Karpas-422 (cell line): ENCODE data around the gene SLC25A21. TPM values are rescaled to one million over a fixed set of nuclear protein-coding genes. Genes with fewer than 3 reads are reported as not detected.

Experiments
- DNase-seq: peaks from one replicate; pipeline ENCODE4 v3.0.0-alpha.2; 2015
- H2AFZ ChIP-seq: fragments of 200-600 bp; sonication (generic); 2 replicates; pipeline ENCODE4 v1.6.1; 2014; ENCODE audit warnings: antibody characterized with exemption, low read length, mixed read lengths
- H3K27ac ChIP-seq: fragments of 200-600 bp; sonication (generic); 2 replicates; pipeline ENCODE4 v1.5.1; 2014; ENCODE audit warnings: mild to moderate bottlenecking, low read length, moderate library complexity
- H3K27me3 ChIP-seq: fragments of 200-600 bp; sonication (generic); 2 replicates; pipeline ENCODE4 v1.6.1; 2014; ENCODE audit warnings: low read length, mixed read lengths
- H3K36me3 ChIP-seq: fragments of 200-600 bp; sonication (generic); 2 replicates; pipeline ENCODE4 v1.6.1; 2014; ENCODE audit warnings: low read length, mixed read lengths; ENCODE audit not compliant: insufficient read depth
- H3K4me1 ChIP-seq: fragments of 200-600 bp; sonication (generic); 2 replicates; pipeline ENCODE4 v1.6.1; 2014; ENCODE audit warnings: mild to moderate bottlenecking, low read length, mixed read lengths
- H3K4me2 ChIP-seq: fragments of 200-600 bp; sonication (generic); 2 replicates; pipeline ENCODE4 v1.6.1; 2014; ENCODE audit warnings: low read length, low read depth, mild to moderate bottlenecking; ENCODE audit not compliant: poor library complexity, severe bottlenecking
- H3K4me3 ChIP-seq: fragments of 200-600 bp; sonication (generic); 2 replicates; pipeline ENCODE4 v1.5.1; 2014; ENCODE audit warnings: mild to moderate bottlenecking, antibody characterized with exemption, low read length, mixed read lengths
- H3K79me2 ChIP-seq: fragments of 200-600 bp; sonication (generic); 2 replicates; pipeline ENCODE4 v1.6.1; 2014; ENCODE audit warnings: mild to moderate bottlenecking, low read length, mixed read lengths
- H3K9ac ChIP-seq: fragments of 200-600 bp; sonication (generic); 2 replicates; pipeline ENCODE4 v1.6.0; 2014; ENCODE audit warnings: low read length
- H3K9me2 ChIP-seq: fragments of 200-600 bp; sonication (generic), shearing (Covaris generic); replicated peaks from 2 replicates; pipeline ENCODE4 v1.6.0; 2014; ENCODE audit warnings: mild to moderate bottlenecking, low read length, moderate library complexity; ENCODE audit not compliant: insufficient read depth
- H3K9me3 ChIP-seq: fragments of 300-700, 200-600 bp; sonication (generic); 2 replicates; pipeline ENCODE4 v1.6.1; 2014; ENCODE audit warnings: low read length, mixed read lengths
- H4K20me1 ChIP-seq: fragments of 200-600 bp; sonication (generic); 2 replicates; pipeline ENCODE4 v1.6.1; 2014; ENCODE audit warnings: mild to moderate bottlenecking, antibody characterized with exemption, low read length, low read depth; ENCODE audit not compliant: insufficient read depth
- total RNA-seq: library from RNA; depleted of rRNA; stranded (reverse); fragments of >200 nt; shearing (Covaris generic); gene quantifications from 2 replicates; pipeline ENCODE4 v1.2.3, GENCODE V29; 2014; ENCODE audit warnings: low replicate concordance

SLC25A21 gene
- total RNA-seq, 1 experiment from 2014 or later: 1.5 TPM

DNA sequence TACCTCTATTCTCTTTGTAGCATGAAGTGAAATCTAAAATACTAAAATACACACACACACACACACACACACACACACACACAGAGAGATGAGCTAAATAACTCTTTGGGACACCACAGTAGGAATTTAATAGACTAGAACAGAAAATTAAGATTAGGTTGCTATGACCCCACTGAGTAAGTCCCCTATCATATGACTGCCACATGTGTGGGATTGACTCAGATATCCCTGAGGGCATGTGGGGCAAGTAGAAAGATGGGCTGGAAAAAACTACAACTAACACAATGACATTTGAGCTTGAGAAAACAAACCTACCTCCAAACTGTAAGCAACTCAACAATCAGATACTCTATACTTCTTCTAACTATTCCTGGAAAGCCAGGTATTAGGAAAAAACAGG is 27.0 kb downstream of the SLC25A21 start:
- no peak for DNase-seq
- Histone ChIP-seq H3K27ac (no peak overlapping the region), H3K27me3 (no peaks in the 10 kb centered on the region), H2AFZ (no peak overlapping the region), H3K4me1 (peaks cover 29% of the 10 kb centered on the region), H3K79me2 (no peaks in the 10 kb centered on the region), H3K36me3 (no peaks in the 10 kb centered on the region), H4K20me1 (no peaks in the 10 kb centered on the region), H3K4me2 (no peak overlapping the region), H3K9ac (no peak overlapping the region), H3K9me3 (no peaks in the 10 kb centered on the region), H3K9me2 (no peaks in the 10 kb centered on the region), H3K4me3 (no peak overlapping the region)

DNA sequence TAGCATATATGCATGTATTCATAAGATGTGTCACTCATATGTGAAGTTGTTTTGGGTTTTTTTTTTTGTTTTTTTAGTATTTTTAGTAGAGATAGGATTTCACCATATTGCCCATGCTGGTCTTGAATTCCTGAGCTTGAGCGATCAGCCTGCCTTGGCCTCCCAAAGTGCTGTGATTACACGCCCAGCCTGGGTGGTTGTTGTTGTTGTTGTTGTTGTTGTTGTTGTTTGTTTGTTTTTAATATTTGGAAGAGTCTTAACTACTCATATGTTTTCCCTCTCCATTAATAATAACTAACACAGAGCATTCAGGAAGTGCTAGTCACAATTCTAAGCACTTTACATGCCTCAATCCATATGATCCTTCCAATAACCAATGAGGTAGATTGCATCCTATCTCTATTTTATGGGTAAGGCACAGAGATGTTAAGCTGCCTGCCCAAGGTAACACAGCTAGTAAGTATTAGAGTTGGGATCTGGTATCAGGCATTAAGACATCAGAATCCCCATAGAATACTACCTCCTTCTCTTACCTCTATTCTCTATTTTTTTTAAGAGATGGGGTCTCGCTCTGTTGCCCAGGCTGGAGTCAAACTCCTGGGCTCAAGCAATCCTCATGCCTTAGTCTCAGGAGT is 27.6 kb downstream of the SLC25A21 start:
- no peak overlapping the region for H2AFZ ChIP-seq
- no peak for DNase-seq
- H4K20me1 ChIP-seq: no peaks in the 10 kb centered on the region
- H3K36me3 ChIP-seq: no peaks in the 10 kb centered on the region
- no peaks in the 10 kb centered on the region for H3K27me3 ChIP-seq
- H3K9ac ChIP-seq: no peak overlapping the region
- H3K9me3 ChIP-seq: no peaks in the 10 kb centered on the region
- H3K27ac ChIP-seq: no peak overlapping the region
- no peak overlapping the region for H3K4me3 ChIP-seq
- H3K79me2 ChIP-seq: no peaks in the 10 kb centered on the region
- H3K4me1 ChIP-seq: peaks cover 29% of the 10 kb centered on the region
- H3K4me2 ChIP-seq: no peak overlapping the region
- no peaks in the 10 kb centered on the region for H3K9me2 ChIP-seq

DNA sequence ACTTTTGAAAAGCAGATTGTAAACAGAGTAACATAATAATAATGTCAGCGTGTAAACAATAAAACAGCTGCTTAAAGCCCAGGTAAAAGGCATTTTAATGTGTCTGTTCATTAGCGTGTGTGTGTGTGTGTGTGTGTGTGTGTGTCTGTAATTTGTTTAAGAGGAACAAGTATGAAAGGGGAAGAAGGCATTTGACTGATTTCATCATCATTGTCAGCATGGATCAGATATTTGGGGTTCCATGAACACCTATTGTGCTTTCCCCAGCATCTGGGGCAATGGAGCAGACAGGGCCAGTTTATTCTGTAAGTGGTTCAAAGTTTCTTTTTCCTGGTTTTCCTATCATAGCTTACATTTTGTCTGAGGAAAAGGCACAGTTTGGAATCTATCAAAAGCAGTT is 28.9 kb downstream of the SLC25A21 start:
- Histone ChIP-seq H3K9ac (no peak overlapping the region), H3K36me3 (no peaks in the 10 kb centered on the region), H4K20me1 (no peaks in the 10 kb centered on the region), H3K9me2 (no peaks in the 10 kb centered on the region), H3K27ac (no peak overlapping the region), H2AFZ (no peak overlapping the region), H3K79me2 (no peaks in the 10 kb centered on the region), H3K27me3 (no peaks in the 10 kb centered on the region), H3K4me3 (no peak overlapping the region), H3K4me2 (peak overlapping the region; percentile 5), H3K9me3 (no peaks in the 10 kb centered on the region), H3K4me1 (peaks cover 29% of the 10 kb centered on the region)
- peak; percentile 77 for DNase-seq

DNA sequence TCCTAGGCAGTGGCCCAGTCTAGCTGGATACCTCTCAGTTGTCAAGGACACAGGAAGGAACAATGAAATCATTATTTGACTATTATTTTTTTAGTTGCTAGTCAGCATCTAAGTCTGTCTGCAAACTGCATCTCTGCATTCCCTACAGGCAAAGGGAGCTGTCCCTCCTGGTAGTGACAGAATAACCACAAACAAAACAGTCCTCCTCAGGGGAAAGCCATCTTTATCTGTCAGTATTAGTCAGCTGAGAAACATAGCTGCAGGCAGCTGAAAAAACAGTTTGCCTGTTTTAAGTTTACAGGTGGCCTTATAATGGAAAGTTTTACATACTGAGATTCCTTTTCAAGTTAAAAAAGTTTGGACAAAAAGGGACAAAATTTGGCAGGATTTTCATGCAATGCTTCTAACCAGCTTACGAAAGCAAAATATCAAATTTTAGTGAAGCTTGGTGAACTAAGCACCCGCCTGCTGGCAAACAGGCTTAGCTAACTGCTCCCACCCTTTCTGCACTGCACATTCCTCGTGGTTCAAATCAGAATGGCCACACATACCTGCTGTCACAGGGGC is 29.5 kb downstream of the SLC25A21 start:
- Histone ChIP-seq H3K9me2 (no peaks in the 10 kb centered on the region), H3K9ac (no peak overlapping the region), H4K20me1 (no peaks in the 10 kb centered on the region), H3K4me1 (peaks cover 29% of the 10 kb centered on the region), H3K4me2 (peak overlapping the region; percentile 5), H3K9me3 (no peaks in the 10 kb centered on the region), H2AFZ (0 out of 2 replicates have a peak overlapping the region, but pooled peaks have one; percentile 3), H3K36me3 (no peaks in the 10 kb centered on the region), H3K79me2 (no peaks in the 10 kb centered on the region), H3K27me3 (no peaks in the 10 kb centered on the region), H3K4me3 (no peak overlapping the region), H3K27ac (no peak overlapping the region)
- DNase-seq: peak; percentile 43

DNA sequence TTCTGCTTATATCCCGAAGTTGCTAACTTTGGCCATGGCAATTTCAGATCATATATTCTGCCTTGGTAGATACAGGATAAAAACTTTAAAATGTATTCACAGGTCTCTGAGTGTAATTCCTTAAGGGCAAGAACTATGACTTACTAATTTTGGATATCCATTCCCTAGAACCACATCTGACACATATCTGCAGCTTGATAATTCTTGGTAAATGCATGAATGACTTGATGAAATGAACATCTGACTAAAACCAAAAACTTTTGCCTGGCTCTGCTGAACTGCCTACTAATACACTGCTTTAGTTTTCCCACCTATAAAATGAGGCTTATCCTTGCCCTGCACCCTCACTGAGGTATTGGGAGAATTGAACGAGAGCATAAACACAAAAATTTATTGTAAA is 32.2 kb downstream of the SLC25A21 start:
- no peak overlapping the region for H3K4me2 ChIP-seq
- no peak overlapping the region for H3K4me3 ChIP-seq
- no peaks in the 10 kb centered on the region for H3K27me3 ChIP-seq

DNA sequence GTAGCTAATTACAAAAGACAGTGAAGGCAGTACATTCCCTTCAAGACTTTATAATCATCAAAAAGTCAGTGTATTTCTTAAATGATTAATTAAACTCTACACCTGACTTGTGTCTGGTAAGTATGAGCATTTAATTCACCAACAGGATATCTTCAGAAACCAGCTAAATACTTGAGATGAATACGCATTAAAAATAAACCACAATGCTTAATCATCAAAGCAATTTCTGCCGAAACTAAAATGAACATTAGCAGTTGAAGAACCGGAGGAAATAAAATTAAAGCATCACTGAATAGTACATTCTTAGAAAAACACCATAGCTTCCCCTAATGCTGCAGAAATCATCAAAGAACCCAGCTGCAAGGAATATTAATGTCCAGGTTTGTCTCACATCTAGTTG is 32.7 kb downstream of the SLC25A21 start:
- Histone ChIP-seq H3K79me2 (no peaks in the 10 kb centered on the region), H4K20me1 (no peaks in the 10 kb centered on the region), H3K4me2 (no peak overlapping the region), H3K9me2 (no peaks in the 10 kb centered on the region), H3K9ac (no peak overlapping the region), H3K9me3 (no peaks in the 10 kb centered on the region), H3K4me3 (no peak overlapping the region), H3K36me3 (no peaks in the 10 kb centered on the region), H2AFZ (no peak overlapping the region), H3K27me3 (no peaks in the 10 kb centered on the region), H3K27ac (no peak overlapping the region), H3K4me1 (peaks cover 20% of the 10 kb centered on the region)
- no peak for DNase-seq

More for the DNA sequence above, 32.2 kb downstream of the SLC25A21 start:
- no peak overlapping the region for H3K27ac ChIP-seq
- no peak overlapping the region for H2AFZ ChIP-seq
- H3K9me3 ChIP-seq: no peaks in the 10 kb centered on the region
- H3K36me3 ChIP-seq: no peaks in the 10 kb centered on the region
- H4K20me1 ChIP-seq: no peaks in the 10 kb centered on the region
- H3K4me1 ChIP-seq: peaks cover 20% of the 10 kb centered on the region
- H3K9ac ChIP-seq: no peak overlapping the region
- DNase-seq: no peak
- H3K9me2 ChIP-seq: no peaks in the 10 kb centered on the region
- H3K79me2 ChIP-seq: no peaks in the 10 kb centered on the region

DNA sequence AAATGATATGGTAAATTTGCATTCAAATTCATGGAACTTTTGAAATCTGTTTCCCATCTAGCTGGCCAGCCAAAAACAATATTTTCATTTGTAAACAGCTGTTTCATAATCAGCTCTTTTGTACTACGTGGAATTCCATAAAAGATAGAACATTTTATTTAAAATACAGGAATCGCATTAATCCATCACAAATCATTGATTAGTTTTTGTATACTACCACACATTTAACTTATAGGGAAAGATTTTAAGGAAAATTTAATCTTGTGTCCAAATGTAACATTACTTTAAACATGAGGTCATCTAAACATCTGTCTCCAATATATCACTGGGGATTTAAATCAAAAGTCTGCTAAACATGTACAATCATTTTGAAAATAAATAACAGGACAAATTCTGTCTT is 33.5 kb downstream of the SLC25A21 start:
- no peaks in the 10 kb centered on the region for H3K9me2 ChIP-seq
- H3K4me1 ChIP-seq: peaks cover 18% of the 10 kb centered on the region
- no peaks in the 10 kb centered on the region for H3K9me3 ChIP-seq
- no peaks in the 10 kb centered on the region for H3K79me2 ChIP-seq
- no peak for DNase-seq
- no peak overlapping the region for H3K4me2 ChIP-seq
- H3K27me3 ChIP-seq: no peaks in the 10 kb centered on the region
- no peak overlapping the region for H3K27ac ChIP-seq
- no peak overlapping the region for H3K9ac ChIP-seq
- H3K4me3 ChIP-seq: no peak overlapping the region
- H3K36me3 ChIP-seq: no peaks in the 10 kb centered on the region
- H2AFZ ChIP-seq: no peak overlapping the region
- H4K20me1 ChIP-seq: no peaks in the 10 kb centered on the region

DNA sequence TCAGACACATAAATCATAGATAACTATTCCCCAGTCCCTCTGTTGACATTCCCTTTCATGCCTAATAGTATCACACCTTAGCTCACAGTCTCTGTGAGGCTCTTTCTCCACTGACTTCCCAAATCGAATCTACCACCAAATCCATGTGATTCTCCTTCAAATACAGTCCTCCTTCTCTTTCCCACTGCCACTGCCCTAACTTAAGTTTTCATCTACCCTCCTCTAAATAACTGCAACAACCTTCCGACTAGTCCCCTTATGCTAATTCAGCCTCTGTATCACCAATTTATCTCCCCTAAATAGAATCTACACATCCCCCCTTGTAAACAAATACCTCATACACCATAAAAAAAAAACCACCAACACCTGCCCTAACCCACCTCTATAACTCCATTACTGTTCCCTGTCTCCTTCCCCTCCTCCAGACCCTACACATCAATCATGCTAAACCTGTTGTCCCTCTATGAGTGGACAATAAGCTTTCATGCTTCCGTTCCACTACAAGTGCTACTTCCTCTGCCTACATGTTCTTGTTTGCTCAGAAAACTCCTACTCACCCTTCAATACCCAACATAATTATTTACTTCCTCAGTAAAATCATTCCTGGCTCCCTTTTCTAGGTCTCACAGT is 39.0 kb downstream of the SLC25A21 start:
- Histone ChIP-seq H2AFZ (no peak overlapping the region), H3K27ac (no peak overlapping the region), H3K9ac (no peak overlapping the region), H4K20me1 (no peaks in the 10 kb centered on the region), H3K4me3 (no peak overlapping the region), H3K9me3 (no peaks in the 10 kb centered on the region), H3K4me2 (no peak overlapping the region), H3K9me2 (no peaks in the 10 kb centered on the region), H3K36me3 (no peaks in the 10 kb centered on the region), H3K79me2 (no peaks in the 10 kb centered on the region), H3K4me1 (no peaks in the 10 kb centered on the region), H3K27me3 (no peaks in the 10 kb centered on the region)
- DNase-seq: no peak
